ENCODE measurements around the gene ATP8B3. TPM values are rescaled to one million over a fixed set of nuclear protein-coding genes. Genes with fewer than 3 reads are reported as not detected.
A peak's percentile ranks its signal among the peaks of the same experiment; 100 is the strongest.

Gene ATP8B3
- total and polyA plus RNA-seq, 8 donors, result 0.89 to 2.5 (median 1.5) TPM

DNA sequence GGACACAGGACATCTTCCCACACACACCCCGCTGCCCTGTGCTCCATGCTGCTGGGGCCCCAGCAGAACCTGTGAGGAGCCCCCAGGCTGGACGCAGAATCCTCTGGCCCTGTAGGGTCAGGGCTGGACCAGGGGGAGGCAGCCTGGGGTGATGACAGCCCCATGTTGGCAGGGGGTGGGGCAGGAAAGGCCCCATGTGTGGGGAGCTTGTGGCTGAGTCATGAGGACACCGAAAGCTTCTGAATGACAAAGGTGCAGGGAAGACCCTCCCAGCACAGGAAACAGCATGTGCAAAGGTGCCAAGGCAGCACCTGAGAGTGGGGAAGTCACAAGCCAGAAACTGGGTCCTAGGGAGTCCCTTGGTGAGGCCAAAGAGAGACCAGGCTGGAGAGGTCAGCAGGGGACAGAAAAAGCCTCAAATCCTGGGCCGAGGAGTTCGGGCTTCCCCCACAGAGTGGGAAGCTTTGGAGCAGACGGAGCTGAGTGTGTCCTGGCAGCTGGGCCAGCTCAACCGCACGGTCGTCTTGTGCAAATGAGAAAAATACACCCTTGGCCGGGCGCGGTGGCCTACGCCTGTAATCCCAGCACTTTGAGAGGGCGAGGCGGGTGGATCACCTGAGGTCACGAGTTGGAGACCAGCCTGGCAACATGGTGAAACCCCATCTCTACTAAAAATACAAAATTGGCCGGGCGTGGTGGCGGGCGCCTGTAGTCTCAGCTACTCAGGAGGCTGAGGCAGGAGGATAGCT, 17.5 kb downstream of the ATP8B3 start:
- TF ChIP-seq, protein P1, sequence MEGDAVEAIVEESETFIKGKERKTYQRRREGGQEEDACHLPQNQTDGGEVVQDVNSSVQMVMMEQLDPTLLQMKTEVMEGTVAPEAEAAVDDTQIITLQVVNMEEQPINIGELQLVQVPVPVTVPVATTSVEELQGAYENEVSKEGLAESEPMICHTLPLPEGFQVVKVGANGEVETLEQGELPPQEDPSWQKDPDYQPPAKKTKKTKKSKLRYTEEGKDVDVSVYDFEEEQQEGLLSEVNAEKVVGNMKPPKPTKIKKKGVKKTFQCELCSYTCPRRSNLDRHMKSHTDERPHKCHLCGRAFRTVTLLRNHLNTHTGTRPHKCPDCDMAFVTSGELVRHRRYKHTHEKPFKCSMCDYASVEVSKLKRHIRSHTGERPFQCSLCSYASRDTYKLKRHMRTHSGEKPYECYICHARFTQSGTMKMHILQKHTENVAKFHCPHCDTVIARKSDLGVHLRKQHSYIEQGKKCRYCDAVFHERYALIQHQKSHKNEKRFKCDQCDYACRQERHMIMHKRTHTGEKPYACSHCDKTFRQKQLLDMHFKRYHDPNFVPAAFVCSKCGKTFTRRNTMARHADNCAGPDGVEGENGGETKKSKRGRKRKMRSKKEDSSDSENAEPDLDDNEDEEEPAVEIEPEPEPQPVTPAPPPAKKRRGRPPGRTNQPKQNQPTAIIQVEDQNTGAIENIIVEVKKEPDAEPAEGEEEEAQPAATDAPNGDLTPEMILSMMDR (IDR thresholded peaks at IDR 0.05), result no peak
- peak in 2 of 4 donors; percentile 42 to 69 for DNase-seq
- ATAC-seq, result no peak
- Histone ChIP-seq H3K36me3 (peaks cover 0 to 3% of the 10 kb centered on the region in 2 donors), H3K27me3 (peaks cover 9 to 63% of the 10 kb centered on the region in 2 donors), H3K4me3 (no peak overlapping the region), H3K4me1 (peaks cover 0 to 7% of the 10 kb centered on the region in 2 donors), H3K9me3 (peaks cover 0 to 3% of the 10 kb centered on the region in 2 donors), H3K27ac (no peak overlapping the region)
- intact Hi-C loops (cut with DNase I), result no loop called here

DNA sequence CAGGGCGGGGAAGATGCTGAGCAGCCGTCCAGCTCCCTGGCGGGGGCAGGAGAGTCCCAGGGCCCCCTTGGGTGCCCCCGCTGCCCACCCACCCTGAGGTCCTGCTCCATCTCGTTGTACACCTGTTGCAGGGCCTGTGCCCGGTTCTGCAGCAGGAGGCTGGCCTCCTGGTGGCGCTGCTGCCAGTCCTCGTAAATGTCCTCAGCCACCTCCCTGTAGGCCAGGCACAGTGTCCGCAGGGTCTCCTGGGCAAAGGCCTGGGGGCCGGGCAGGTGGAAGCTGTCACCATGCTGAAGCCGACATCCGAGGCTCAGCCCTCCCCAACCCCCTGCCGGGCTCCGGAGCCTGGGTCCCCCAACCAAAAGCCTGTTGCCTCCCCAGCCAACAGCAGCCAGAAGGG, 20.2 kb downstream of the ATP8B3 start:
- H3K36me3 ChIP-seq, result no peaks in the 10 kb centered on the region
- peaks cover 0 to 3% of the 10 kb centered on the region in 2 donors for H3K9me3 ChIP-seq
- TF ChIP-seq, protein P1 (IDR thresholded peaks at IDR 0.05), result no peak
- peaks cover 0 to 10% of the 10 kb centered on the region in 2 donors for H3K4me1 ChIP-seq
- no peak overlapping the region for H3K4me3 ChIP-seq
- intact Hi-C loops (cut with DNase I), result no loop called here
- H3K27me3 ChIP-seq, result peaks cover 9 to 75% of the 10 kb centered on the region in 2 donors
- ATAC-seq (no peak), DNase-seq (no peak)
- no peak overlapping the region for H3K27ac ChIP-seq

DNA sequence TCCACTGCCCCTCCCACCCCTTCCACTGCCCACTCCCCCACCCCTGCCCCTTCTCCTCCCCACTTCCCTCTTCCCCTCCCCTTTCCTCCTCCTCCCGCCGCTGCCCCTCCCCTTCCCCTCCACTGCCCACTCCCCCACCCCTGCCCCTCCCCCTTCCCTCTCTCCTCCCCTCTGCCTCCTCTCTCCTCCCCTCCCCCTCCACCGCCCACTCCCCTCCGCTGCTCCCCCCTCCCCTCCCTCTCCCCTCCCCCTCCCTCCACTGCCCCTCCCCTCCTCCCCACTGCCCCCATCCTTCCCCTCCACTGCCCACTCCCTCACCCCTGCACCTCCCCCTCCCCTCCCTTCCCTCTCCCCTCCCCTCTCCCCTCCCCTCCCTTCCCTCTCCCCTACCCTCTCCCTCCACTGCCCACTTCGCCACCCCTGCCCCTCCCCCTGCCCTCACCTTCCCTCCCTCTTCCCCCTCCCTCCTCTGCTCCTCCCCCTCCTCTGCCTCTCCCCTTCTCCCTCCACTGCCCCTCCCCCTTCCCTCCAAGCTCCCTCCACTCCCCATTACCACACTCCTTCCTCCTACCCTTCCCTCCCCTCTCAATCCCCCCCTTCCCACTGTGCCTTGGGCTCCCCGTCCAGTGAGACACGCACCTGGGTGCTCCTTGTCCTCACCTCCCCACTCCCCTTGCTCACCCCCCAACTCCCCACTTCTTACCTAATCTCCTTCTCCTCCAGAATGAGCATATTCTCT, 21.9 kb downstream of the ATP8B3 start:
- H3K36me3 ChIP-seq, result no peaks in the 10 kb centered on the region
- ATAC-seq (no peak), DNase-seq (no peak)
- intact Hi-C loops (cut with DNase I), result no loop called here
- TF ChIP-seq, protein P1 (IDR thresholded peaks at IDR 0.05), result no peak
- peaks cover 0 to 3% of the 10 kb centered on the region in 2 donors for H3K9me3 ChIP-seq
- H3K4me3 ChIP-seq, result no peak overlapping the region
- H3K27me3 ChIP-seq, result peaks cover 0 to 76% of the 10 kb centered on the region in 2 donors
- no peak overlapping the region for H3K27ac ChIP-seq
- H3K4me1 ChIP-seq, result peaks cover 0 to 6% of the 10 kb centered on the region in 2 donors

DNA sequence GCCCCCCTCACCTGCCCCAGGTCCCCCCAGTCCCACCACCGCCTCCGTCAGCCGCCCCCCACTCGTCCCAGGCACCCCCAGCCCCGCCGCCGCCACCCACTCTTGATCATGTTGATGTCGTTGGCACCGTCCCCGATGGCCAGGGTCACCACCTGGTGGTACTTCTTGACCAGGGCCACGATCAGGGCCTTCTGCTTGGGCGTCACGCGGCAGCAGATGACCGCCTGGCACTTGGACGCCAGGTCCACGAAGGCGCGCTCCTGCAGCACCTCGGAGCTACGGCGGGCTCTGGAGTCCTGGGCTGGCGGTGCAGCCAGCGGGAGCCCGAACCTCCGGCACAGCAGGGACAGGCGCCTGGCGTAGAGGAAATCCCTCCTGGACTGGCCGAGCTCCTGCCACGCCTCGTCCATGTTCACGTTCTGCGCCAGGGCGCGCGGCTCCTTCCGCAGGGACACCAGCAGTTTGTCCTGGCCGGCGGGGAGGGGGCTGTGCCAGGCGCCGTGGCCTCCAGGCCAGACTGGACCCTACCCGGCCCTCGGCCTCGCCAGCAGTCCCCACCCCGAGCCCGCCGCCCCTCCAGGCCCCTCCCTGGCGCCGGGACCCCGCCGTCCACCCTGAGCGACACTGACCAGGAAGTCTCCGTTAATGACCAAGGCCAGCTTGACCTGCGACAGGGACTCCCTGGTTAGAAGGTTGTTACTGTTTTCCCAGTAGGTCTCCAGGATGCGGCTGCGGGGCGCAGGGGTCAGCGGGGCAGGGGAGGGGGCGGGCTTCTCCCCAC, 22.6 kb downstream of the ATP8B3 start:
- TF ChIP-seq, protein P1 (IDR thresholded peaks at IDR 0.05), result no peak
- peak; percentile 25 for ATAC-seq
- H3K27me3 ChIP-seq, result peaks cover 0 to 76% of the 10 kb centered on the region in 2 donors
- no peaks in the 10 kb centered on the region for H3K36me3 ChIP-seq
- no peak overlapping the region for H3K27ac ChIP-seq
- no peak overlapping the region for H3K4me3 ChIP-seq
- intact Hi-C loops (cut with DNase I), result no loop called here
- H3K9me3 ChIP-seq, result peaks cover 0 to 3% of the 10 kb centered on the region in 2 donors
- no peak for DNase-seq
- H3K4me1 ChIP-seq, result peaks cover 0 to 6% of the 10 kb centered on the region in 2 donors
